ENCODE data around the gene ZBTB21. TPM values are rescaled to one million over a fixed set of nuclear protein-coding genes. Genes with fewer than 3 reads are reported as not detected.
A peak's percentile ranks its signal among the peaks of the same experiment; 100 is the strongest.

Gene ZBTB21
- total and polyA plus RNA-seq, 12 donors = 6.8 to 39.1 (median 12.4) TPM

GRCh38 chr21:42004406-42005199, 5.6 kb downstream of the ZBTB21 start:
- TF ChIP-seq CTCF (IDR thresholded peaks at IDR 0.05) (no peak), POLR2A (IDR thresholded peaks at IDR 0.05) (no peak)
- no peaks in the 10 kb centered on the region for H3K27me3 ChIP-seq
- intact Hi-C loops (cut with DNase I) = loop anchor here (5.0 to 10.0 kb wide), 2 partner anchors 47 to 50 kb away; partner anchors contain the start of gene C2CD2 (in 1 of the 2)
- DNase-seq = no peak
- WGBS, 4 donors = 95 to 97% (median 96%) methylated on average over 5 of the region's 5 CpGs
- H3K27ac ChIP-seq = peak overlapping the region in 3 of 5 donors; percentile 30 to 48 (median 48)
- no peaks in the 10 kb centered on the region for H3K9me3 ChIP-seq (replicated peaks in 1 of 3)
- H3K36me3 ChIP-seq (replicated peaks in 1 of 2) = no peaks in the 10 kb centered on the region
- no peak overlapping the region for H3K4me3 ChIP-seq
- peaks cover 11 to 26% of the 10 kb centered on the region in 2 donors for H3K4me1 ChIP-seq (replicated peaks in 1 of 2)

- peaks cover 11 to 18% of the 10 kb centered on the region in 2 donors for H3K4me1 ChIP-seq (replicated peaks in 1 of 2)
- 75 to 85% (median 80%) methylated on average over 4 of the region's 4 CpGs for WGBS, 4 donors
- no peak overlapping the region for H3K4me3 ChIP-seq
- peak overlapping the region; percentile 19 to 89 (median 66) for H3K27ac ChIP-seq
- intact Hi-C loops (cut with DNase I) = loop anchor here (5.0 to 10.0 kb wide), 2 partner anchors 46 to 48 kb away; partner anchors contain the start of gene C2CD2 (in 1 of the 2)
- DNase-seq = no peak
- H3K9me3 ChIP-seq (replicated peaks in 1 of 3) = no peaks in the 10 kb centered on the region
- no peak for TF ChIP-seq POLR2A (IDR thresholded peaks at IDR 0.05)
- TF ChIP-seq CTCF (IDR thresholded peaks at IDR 0.05) = no peak
- no peaks in the 10 kb centered on the region for H3K27me3 ChIP-seq
- H3K36me3 ChIP-seq (replicated peaks in 1 of 2) = no peaks in the 10 kb centered on the region
These were observed 7.1 kb downstream of the ZBTB21 start for GRCh38 chr21:42003051-42003461.

- H3K27ac ChIP-seq = peak overlapping the region; percentile 19 to 89 (median 66)
- TF ChIP-seq CTCF (IDR thresholded peaks at IDR 0.05) (no peak), POLR2A (IDR thresholded peaks at IDR 0.05) (peak in 1 of 2 donors; percentile 59)
- peaks cover 11 to 18% of the 10 kb centered on the region in 2 donors for H3K4me1 ChIP-seq (replicated peaks in 1 of 2)
- DNase-seq = peak; percentile 75 to 90 (median 88)
- H3K36me3 ChIP-seq (replicated peaks in 1 of 2) = no peaks in the 10 kb centered on the region
- no peaks in the 10 kb centered on the region for H3K9me3 ChIP-seq (replicated peaks in 1 of 3)
- no peaks in the 10 kb centered on the region for H3K27me3 ChIP-seq
- H3K4me3 ChIP-seq = no peak overlapping the region
- 41 to 63% (median 54%) methylated on average over 14 of the region's 14 CpGs for WGBS, 4 donors
- intact Hi-C loops (cut with DNase I) = loop anchor here (5.0 to 10.0 kb wide), 2 partner anchors 45 to 48 kb away; partner anchors contain the start of gene C2CD2 (in 1 of the 2)
These were observed 7.7 kb downstream of the ZBTB21 start for GRCh38 chr21:42002421-42002958.

GRCh38 chr21:42001781-42002180, 8.4 kb downstream of the ZBTB21 start:
- TF ChIP-seq CTCF (IDR thresholded peaks at IDR 0.05) = no peak
- no peak for TF ChIP-seq POLR2A (IDR thresholded peaks at IDR 0.05)
- no peak for DNase-seq
- intact Hi-C loops (cut with DNase I) = loop anchor here (5.0 to 10.0 kb wide), 2 partner anchors 44 to 47 kb away; partner anchors contain the start of gene C2CD2 (in 1 of the 2)
- Histone ChIP-seq H3K9me3 (replicated peaks in 1 of 3) (no peaks in the 10 kb centered on the region), H3K27me3 (no peaks in the 10 kb centered on the region), H3K4me3 (no peak overlapping the region), H3K36me3 (replicated peaks in 1 of 2) (no peaks in the 10 kb centered on the region), H3K4me1 (replicated peaks in 1 of 2) (peaks cover 11 to 14% of the 10 kb centered on the region in 2 donors), H3K27ac (peak overlapping the region in 3 of 5 donors; percentile 66 to 89 (median 78))
- 81 to 90% (median 86%) methylated on average over 2 of the region's 2 CpGs for WGBS, 4 donors

All from adrenal gland (tissue), 12 donors.